ENCODE measurements around the gene PI4KB.

Gene PI4KB

DNA sequence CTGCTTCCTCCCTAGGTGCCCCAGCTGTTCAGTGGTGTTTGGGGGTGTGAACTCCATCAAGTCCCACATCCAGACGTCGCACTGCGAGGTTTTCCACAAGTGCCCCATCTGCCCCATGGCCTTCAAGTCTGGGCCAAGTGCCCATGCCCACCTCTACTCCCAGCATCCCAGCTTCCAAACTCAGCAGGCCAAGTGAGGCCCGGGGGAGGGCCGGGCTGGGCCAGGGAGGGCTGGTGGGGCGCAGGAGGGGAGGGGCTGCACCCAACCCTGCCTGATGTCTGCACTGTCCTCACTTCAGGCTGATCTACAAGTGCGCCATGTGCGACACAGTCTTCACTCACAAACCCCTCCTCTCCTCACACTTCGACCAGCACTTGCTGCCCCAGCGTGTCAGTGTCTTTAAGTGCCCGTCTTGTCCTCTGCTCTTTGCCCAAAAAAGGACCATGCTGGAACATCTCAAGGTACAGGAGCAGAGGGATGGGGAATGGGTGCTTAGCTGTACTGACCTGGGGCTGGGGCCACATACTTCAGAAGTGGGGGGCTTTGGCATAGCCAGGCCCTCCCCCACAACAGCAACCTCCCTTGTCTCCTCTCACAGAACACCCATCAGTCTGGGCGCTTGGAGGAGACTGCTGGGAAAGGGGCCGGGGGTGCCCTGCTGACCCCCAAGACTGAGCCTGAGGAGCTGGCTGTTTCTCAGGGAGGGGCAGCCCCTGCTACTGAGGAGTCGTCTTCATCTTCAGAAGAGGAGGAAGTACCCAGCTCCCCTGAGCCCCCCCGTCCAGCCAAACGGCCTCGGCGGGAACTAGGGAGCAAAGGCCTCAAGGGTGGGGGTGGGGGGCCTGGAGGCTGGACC, 37.9 kb downstream of the PI4KB start:
- DNase-seq (ENCODE audit: low read depth, low spot score), result no peak
- Histone ChIP-seq H3K36me3 (ENCODE audit: insufficient read depth, low read length) (peaks cover 59% of the 10 kb centered on the region; the same call in 1 of the 2 replicates), H3K27ac (no peak overlapping the region; the same call in 1 of the 2 replicates), H3K4me3 (no peak overlapping the region), H3K9me3 (ENCODE audit: low read depth, low read length) (no peaks in the 10 kb centered on the region), H3K9ac (ENCODE audit: insufficient read length) (no peak overlapping the region)
- no peak for TF ChIP-seq POLR2AphosphoS5 (IDR thresholded peaks at IDR 0.05; ENCODE audit: borderline replicate concordance, low read depth, low read length)
- no peak for TF ChIP-seq EZH2 (IDR thresholded peaks at IDR 0.05)
- TF ChIP-seq FOXP2 (optimal IDR thresholded peaks at IDR 0.05; ENCODE audit: control extremely low read depth, extremely low read length, insufficient read depth), result no peak

DNA sequence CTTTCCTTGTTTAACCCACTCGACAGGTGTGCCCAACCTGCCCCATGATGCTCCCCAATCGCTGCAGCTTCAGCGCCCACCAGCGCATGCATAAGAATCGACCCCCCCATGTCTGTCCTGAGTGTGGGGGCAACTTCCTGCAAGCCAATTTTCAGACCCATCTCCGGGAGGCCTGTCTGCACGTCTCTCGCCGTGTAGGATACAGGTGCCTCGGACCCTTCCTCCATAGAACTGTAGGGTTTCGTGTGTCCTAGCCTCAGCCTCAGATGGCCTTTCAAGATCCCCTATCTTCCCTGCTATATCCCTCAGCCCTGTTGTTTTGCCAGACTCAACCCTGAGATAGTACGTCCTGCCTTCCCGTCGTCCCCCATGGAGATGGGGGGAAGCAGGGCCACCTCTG, 38.7 kb downstream of the PI4KB start:
- H3K27ac ChIP-seq, result no peak overlapping the region; the same call in 1 of the 2 replicates
- H3K36me3 ChIP-seq (ENCODE audit: insufficient read depth, low read length), result peaks cover 51% of the 10 kb centered on the region; the same call in 1 of the 2 replicates
- no peak overlapping the region for H3K9ac ChIP-seq (ENCODE audit: insufficient read length)

DNA sequence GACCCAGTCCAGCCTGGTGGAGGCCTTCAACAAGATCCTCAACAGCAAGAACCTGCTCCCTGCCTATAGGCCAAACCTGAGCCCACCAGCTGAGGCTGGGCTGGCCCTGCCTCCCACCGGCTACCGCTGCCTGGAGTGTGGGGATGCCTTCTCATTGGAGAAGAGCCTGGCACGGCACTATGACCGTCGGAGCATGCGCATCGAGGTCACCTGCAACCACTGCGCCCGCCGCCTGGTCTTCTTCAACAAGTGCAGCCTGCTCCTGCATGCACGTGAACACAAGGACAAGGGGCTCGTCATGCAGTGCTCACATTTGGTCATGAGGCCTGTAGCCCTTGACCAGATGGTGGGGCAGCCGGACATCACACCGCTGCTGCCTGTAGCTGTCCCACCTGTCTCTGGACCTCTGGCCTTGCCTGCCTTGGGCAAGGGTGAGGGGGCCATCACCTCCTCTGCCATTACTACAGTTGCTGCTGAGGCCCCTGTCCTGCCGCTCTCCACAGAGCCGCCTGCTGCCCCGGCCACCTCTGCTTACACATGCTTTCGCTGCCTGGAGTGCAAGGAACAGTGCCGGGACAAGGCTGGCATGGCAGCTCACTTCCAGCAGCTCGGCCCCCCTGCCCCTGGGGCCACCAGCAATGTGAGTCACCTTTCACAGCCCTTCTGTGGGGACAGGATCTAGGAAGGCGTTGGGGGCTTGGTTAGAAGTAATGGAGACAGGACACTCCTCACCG, 39.3 kb downstream of the PI4KB start:
- no peak overlapping the region for H3K27ac ChIP-seq
- TF ChIP-seq EZH2 (IDR thresholded peaks at IDR 0.05) (no peak), POLR2AphosphoS5 (IDR thresholded peaks at IDR 0.05; ENCODE audit: borderline replicate concordance, low read depth, low read length) (no peak), FOXP2 (optimal IDR thresholded peaks at IDR 0.05; ENCODE audit: control extremely low read depth, extremely low read length, insufficient read depth) (no peak)
- no peak overlapping the region for H3K4me3 ChIP-seq
- DNase-seq (ENCODE audit: low read depth, low spot score), result no peak
- no peak overlapping the region for H3K9ac ChIP-seq (ENCODE audit: insufficient read length)
- H3K36me3 ChIP-seq (ENCODE audit: insufficient read depth, low read length), result peaks cover 45% of the 10 kb centered on the region; the same call in 1 of the 2 replicates
- no peaks in the 10 kb centered on the region for H3K9me3 ChIP-seq (ENCODE audit: low read depth, low read length)

More for the DNA sequence above, 38.7 kb downstream of the PI4KB start:
- no peak for TF ChIP-seq EZH2 (IDR thresholded peaks at IDR 0.05)
- no peak for TF ChIP-seq FOXP2 (optimal IDR thresholded peaks at IDR 0.05; ENCODE audit: control extremely low read depth, extremely low read length, insufficient read depth)
- TF ChIP-seq POLR2AphosphoS5 (IDR thresholded peaks at IDR 0.05; ENCODE audit: borderline replicate concordance, low read depth, low read length), result no peak
- no peaks in the 10 kb centered on the region for H3K9me3 ChIP-seq (ENCODE audit: low read depth, low read length)
- H3K4me3 ChIP-seq, result no peak overlapping the region
- DNase-seq (ENCODE audit: low read depth, low spot score), result no peak

DNA sequence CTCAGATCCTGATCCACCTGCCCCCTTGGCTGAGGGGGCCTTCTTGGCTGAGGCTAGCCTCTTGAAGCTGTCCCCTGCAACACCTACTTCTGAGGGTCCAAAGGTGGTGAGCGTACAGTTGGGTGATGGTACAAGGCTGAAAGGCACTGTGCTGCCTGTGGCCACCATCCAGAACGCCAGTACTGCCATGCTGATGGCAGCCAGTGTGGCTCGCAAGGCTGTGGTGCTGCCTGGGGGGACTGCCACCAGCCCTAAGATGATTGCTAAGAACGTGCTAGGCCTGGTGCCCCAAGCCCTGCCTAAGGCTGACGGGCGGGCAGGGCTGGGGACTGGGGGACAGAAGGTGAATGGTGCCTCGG, 39.9 kb downstream of the PI4KB start:
- Histone ChIP-seq H3K9me3 (ENCODE audit: low read depth, low read length) (no peaks in the 10 kb centered on the region), H3K27ac (no peak overlapping the region), H3K36me3 (ENCODE audit: insufficient read depth, low read length) (peaks cover 39% of the 10 kb centered on the region; the same call in 1 of the 2 replicates), H3K9ac (ENCODE audit: insufficient read length) (no peak overlapping the region), H3K4me3 (no peak overlapping the region)
- TF ChIP-seq FOXP2 (optimal IDR thresholded peaks at IDR 0.05; ENCODE audit: control extremely low read depth, extremely low read length, insufficient read depth) (no peak), EZH2 (IDR thresholded peaks at IDR 0.05) (no peak), POLR2AphosphoS5 (IDR thresholded peaks at IDR 0.05; ENCODE audit: borderline replicate concordance, low read depth, low read length) (no peak)
- DNase-seq (ENCODE audit: low read depth, low spot score), result no peak

DNA sequence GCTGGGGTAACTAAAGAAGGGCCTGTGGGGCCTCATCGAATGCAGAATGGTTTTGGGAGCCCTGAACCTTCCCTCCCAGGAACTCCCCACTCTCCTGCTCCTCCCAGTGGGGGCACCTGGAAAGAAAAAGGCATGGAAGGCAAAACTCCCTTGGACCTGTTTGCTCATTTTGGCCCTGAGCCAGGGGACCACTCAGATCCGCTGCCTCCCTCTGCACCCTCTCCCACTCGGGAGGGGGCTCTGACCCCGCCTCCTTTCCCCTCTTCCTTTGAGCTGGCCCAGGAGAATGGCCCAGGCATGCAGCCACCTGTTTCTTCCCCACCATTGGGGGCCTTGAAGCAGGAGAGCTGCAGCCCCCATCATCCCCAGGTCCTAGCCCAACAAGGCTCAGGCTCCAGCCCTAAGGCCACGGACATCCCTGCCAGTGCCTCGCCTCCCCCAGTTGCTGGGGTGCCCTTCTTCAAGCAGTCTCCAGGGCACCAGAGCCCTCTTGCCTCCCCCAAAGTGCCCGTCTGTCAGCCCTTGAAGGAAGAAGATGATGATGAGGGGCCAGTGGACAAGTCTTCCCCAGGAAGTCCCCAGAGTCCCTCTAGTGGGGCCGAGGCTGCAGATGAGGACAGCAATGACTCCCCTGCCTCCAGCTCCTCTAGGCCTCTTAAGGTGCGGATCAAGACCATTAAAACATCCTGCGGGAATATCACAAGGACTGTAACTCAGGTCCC, 40.4 kb downstream of the PI4KB start:
- H3K9me3 ChIP-seq (ENCODE audit: low read depth, low read length), result no peaks in the 10 kb centered on the region
- peaks cover 37% of the 10 kb centered on the region; the same call in 1 of the 2 replicates for H3K36me3 ChIP-seq (ENCODE audit: insufficient read depth, low read length)
- no peak for DNase-seq (ENCODE audit: low read depth, low spot score)
- TF ChIP-seq FOXP2 (optimal IDR thresholded peaks at IDR 0.05; ENCODE audit: control extremely low read depth, extremely low read length, insufficient read depth) (no peak), EZH2 (IDR thresholded peaks at IDR 0.05) (no peak), POLR2AphosphoS5 (IDR thresholded peaks at IDR 0.05; ENCODE audit: borderline replicate concordance, low read depth, low read length) (no peak)
- no peak overlapping the region for H3K27ac ChIP-seq
- no peak overlapping the region for H3K4me3 ChIP-seq
- no peak overlapping the region for H3K9ac ChIP-seq (ENCODE audit: insufficient read length)

DNA sequence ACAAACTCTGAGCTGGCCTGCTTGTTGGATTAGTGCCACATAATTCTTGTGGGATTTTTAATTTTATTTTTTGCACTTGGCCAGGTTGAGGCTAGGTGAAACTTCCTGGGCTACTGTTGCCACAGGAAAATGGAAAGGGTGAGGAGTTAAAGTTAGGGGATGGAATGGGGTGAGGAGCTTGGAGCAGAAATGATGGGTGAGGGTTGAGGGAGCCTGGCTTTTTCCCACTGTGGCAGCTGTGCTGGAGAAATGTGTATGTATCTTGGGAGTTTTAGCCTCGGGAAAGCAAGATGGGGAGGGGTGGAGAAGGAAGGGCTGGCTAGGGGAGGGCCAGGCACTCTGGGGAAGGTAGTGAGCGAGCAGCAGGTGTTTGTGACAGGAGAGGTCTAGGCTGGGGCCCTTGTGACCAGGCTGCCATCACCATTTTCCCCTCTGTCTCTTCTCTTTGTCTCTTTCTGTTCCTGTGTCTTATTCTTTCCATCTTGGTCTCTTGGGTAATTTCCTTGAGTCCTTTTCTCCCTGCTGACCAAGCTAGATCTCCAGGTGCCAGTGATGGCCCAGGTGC, 43.1 kb downstream of the PI4KB start:
- H3K9me3 ChIP-seq (ENCODE audit: low read depth, low read length), result no peaks in the 10 kb centered on the region
- DNase-seq (ENCODE audit: low read depth, low spot score), result no peak
- H3K36me3 ChIP-seq (ENCODE audit: insufficient read depth, low read length), result peaks cover 23% of the 10 kb centered on the region; the same call in 1 of the 2 replicates
- no peak overlapping the region; the same call in 1 of the 2 replicates for H3K4me3 ChIP-seq
- no peak overlapping the region for H3K9ac ChIP-seq (ENCODE audit: insufficient read length)
- TF ChIP-seq FOXP2 (optimal IDR thresholded peaks at IDR 0.05; ENCODE audit: control extremely low read depth, extremely low read length, insufficient read depth), result no peak
- TF ChIP-seq POLR2AphosphoS5 (IDR thresholded peaks at IDR 0.05; ENCODE audit: borderline replicate concordance, low read depth, low read length), result no peak
- TF ChIP-seq EZH2 (IDR thresholded peaks at IDR 0.05), result no peak
- H3K27ac ChIP-seq, result no peak overlapping the region

DNA sequence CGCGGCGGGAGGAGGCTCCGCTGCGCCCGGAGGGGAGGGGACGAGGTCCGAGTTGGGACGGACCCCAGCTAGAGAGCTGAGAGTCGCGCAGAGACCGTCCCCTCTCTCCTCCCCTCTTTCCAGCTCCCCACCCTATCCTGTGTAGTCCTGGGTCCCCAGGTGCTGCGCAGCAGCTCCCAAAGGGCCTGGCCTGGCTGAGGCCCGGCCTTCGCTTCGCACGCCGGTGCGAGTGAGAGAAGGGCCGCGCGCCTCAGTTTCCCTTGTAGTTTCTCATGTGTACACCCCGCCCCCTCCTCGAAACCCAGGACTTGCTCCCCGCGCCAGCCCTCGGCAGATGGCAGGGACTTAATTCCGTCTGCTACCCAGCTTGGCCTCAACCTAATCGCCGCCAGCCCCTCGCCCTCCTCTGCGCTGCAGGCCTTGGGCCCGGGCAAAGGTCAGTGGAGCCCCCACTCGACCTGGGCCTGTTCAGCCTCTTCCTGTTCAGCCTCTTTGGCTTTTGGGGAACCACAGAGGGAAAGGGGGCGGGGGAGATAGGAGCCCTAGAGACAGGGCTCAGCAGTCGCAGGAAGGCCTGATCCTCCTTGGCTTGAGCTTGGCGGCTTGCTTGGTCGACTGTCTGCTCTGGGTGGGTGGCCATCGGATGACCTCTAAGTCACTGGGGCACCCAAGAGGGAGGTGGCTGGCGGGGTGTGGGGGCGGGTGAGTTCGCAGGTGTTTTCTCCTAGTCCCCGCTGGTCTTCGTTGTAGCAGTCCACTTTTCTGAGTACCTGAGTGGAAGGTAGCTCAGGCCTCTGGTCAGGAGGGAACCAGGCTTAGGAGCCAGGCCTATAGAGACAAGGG, 44.1 kb downstream of the PI4KB start:
- no peak overlapping the region for H3K27ac ChIP-seq
- no peak for TF ChIP-seq POLR2AphosphoS5 (IDR thresholded peaks at IDR 0.05; ENCODE audit: borderline replicate concordance, low read depth, low read length)
- TF ChIP-seq FOXP2 (optimal IDR thresholded peaks at IDR 0.05; ENCODE audit: control extremely low read depth, extremely low read length, insufficient read depth), result no peak
- no peak for TF ChIP-seq EZH2 (IDR thresholded peaks at IDR 0.05)
- DNase-seq (ENCODE audit: low read depth, low spot score), result no peak
- peaks cover 19% of the 10 kb centered on the region; the same call in 1 of the 2 replicates for H3K36me3 ChIP-seq (ENCODE audit: insufficient read depth, low read length)
- H3K9me3 ChIP-seq (ENCODE audit: low read depth, low read length), result no peaks in the 10 kb centered on the region
- H3K4me3 ChIP-seq, result peak overlapping the region; percentile 94
- peak overlapping the region; percentile 88 for H3K9ac ChIP-seq (ENCODE audit: insufficient read length)

All from SK-N-MC (cell line).